Neuron (in vitro differentiated cells): ENCODE measurements around the gene ANKRD60.

Source experiments
- H2AFZ ChIP-seq: one replicate; pipeline ENCODE4 v1.6.1; 2013; ENCODE audit warnings: low read depth, mild to moderate bottlenecking, inconsistent platforms, low read length, moderate library complexity
- H3K27me3 ChIP-seq: one replicate; pipeline ENCODE4 v1.6.1; 2013; ENCODE audit warnings: low read length; ENCODE audit not compliant: insufficient read depth
- H3K36me3 ChIP-seq: one replicate; pipeline ENCODE4 v1.6.1; 2013; ENCODE audit warnings: low read length; ENCODE audit not compliant: insufficient read depth
- H3K4me1 ChIP-seq: one replicate; pipeline ENCODE4 v1.6.1; 2013; ENCODE audit warnings: low read length; ENCODE audit not compliant: insufficient read depth
- H3K4me3 ChIP-seq: 2 replicates; pipeline ENCODE4 v1.5.1; 2013; ENCODE audit warnings: mild to moderate bottlenecking, low read length, moderate library complexity
- H3K9me3 ChIP-seq: one replicate; pipeline ENCODE4 v1.6.1; 2013; ENCODE audit warnings: low read length

Gene ANKRD60

GRCh38 chr20:58239216-58239615, 10.8 kb upstream of the ANKRD60 start:
- H3K36me3 ChIP-seq: no peaks in the 10 kb centered on the region
- no peaks in the 10 kb centered on the region for H3K27me3 ChIP-seq
- H3K9me3 ChIP-seq: no peaks in the 10 kb centered on the region
- H3K4me1 ChIP-seq: peaks cover 12% of the 10 kb centered on the region
- no peak overlapping the region for H3K4me3 ChIP-seq
- H2AFZ ChIP-seq: no peak overlapping the region

GRCh38 chr20:58238490-58238889, 10.0 kb upstream of the ANKRD60 start:
- Histone ChIP-seq H3K27me3 (no peaks in the 10 kb centered on the region), H3K36me3 (no peaks in the 10 kb centered on the region), H3K4me1 (peaks cover 12% of the 10 kb centered on the region), H3K9me3 (no peaks in the 10 kb centered on the region), H2AFZ (no peak overlapping the region), H3K4me3 (no peak overlapping the region)

GRCh38 chr20:58237318-58238132, 9.1 kb upstream of the ANKRD60 start:
- Histone ChIP-seq H3K27me3 (no peaks in the 10 kb centered on the region), H3K36me3 (no peaks in the 10 kb centered on the region), H3K9me3 (no peaks in the 10 kb centered on the region), H3K4me1 (peaks cover 12% of the 10 kb centered on the region), H3K4me3 (no peak overlapping the region), H2AFZ (peak overlapping the region; percentile 89)

GRCh38 chr20:58236612-58237317, 8.3 kb upstream of the ANKRD60 start:
- no peaks in the 10 kb centered on the region for H3K36me3 ChIP-seq
- peak overlapping the region; percentile 89 for H2AFZ ChIP-seq
- no peaks in the 10 kb centered on the region for H3K27me3 ChIP-seq
- peak overlapping the region; percentile 44 for H3K4me3 ChIP-seq
- peaks cover 12% of the 10 kb centered on the region for H3K4me1 ChIP-seq
- no peaks in the 10 kb centered on the region for H3K9me3 ChIP-seq

GRCh38 chr20:58235010-58235409, 6.6 kb upstream of the ANKRD60 start:
- H3K4me1 ChIP-seq: peaks cover 12% of the 10 kb centered on the region
- H3K36me3 ChIP-seq: no peaks in the 10 kb centered on the region
- H3K27me3 ChIP-seq: peaks cover 3% of the 10 kb centered on the region
- H2AFZ ChIP-seq: no peak overlapping the region
- no peak overlapping the region for H3K4me3 ChIP-seq
- H3K9me3 ChIP-seq: no peaks in the 10 kb centered on the region

GRCh38 chr20:58233881-58234528, 5.6 kb upstream of the ANKRD60 start:
- Histone ChIP-seq H3K27me3 (peaks cover 8% of the 10 kb centered on the region), H3K9me3 (no peaks in the 10 kb centered on the region), H2AFZ (no peak overlapping the region), H3K4me3 (no peak overlapping the region), H3K36me3 (no peaks in the 10 kb centered on the region), H3K4me1 (peaks cover 12% of the 10 kb centered on the region)

GRCh38 chr20:58233393-58233792, 4.9 kb upstream of the ANKRD60 start:
- H3K9me3 ChIP-seq: no peaks in the 10 kb centered on the region
- no peak overlapping the region for H3K4me3 ChIP-seq
- no peaks in the 10 kb centered on the region for H3K36me3 ChIP-seq
- H3K4me1 ChIP-seq: peaks cover 15% of the 10 kb centered on the region
- H2AFZ ChIP-seq: no peak overlapping the region
- peaks cover 12% of the 10 kb centered on the region for H3K27me3 ChIP-seq

GRCh38 chr20:58231683-58232082, 3.2 kb upstream of the ANKRD60 start:
- Histone ChIP-seq H3K9me3 (peaks cover 4% of the 10 kb centered on the region), H3K36me3 (no peaks in the 10 kb centered on the region), H2AFZ (no peak overlapping the region), H3K4me3 (no peak overlapping the region), H3K27me3 (peaks cover 28% of the 10 kb centered on the region), H3K4me1 (peaks cover 8% of the 10 kb centered on the region)

GRCh38 chr20:58229198-58229798, 845 bp upstream of the ANKRD60 start:
- H3K4me1 ChIP-seq: peaks cover 3% of the 10 kb centered on the region
- peaks cover 4% of the 10 kb centered on the region for H3K9me3 ChIP-seq
- H3K4me3 ChIP-seq: peak overlapping the region; percentile 8
- H3K36me3 ChIP-seq: no peaks in the 10 kb centered on the region
- H2AFZ ChIP-seq: no peak overlapping the region
- peaks cover 49% of the 10 kb centered on the region for H3K27me3 ChIP-seq

- Histone ChIP-seq H3K9me3 (peaks cover 4% of the 10 kb centered on the region), H3K36me3 (no peaks in the 10 kb centered on the region), H2AFZ (no peak overlapping the region), H3K4me1 (peaks cover 3% of the 10 kb centered on the region), H3K4me3 (peak overlapping the region; percentile 6), H3K27me3 (peaks cover 61% of the 10 kb centered on the region)
These were observed 360 bp downstream of the ANKRD60 start for GRCh38 chr20:58228103-58228483.

- Histone ChIP-seq H3K27me3 (peaks cover 64% of the 10 kb centered on the region), H3K9me3 (peaks cover 4% of the 10 kb centered on the region), H3K4me1 (peaks cover 3% of the 10 kb centered on the region), H3K36me3 (no peaks in the 10 kb centered on the region), H2AFZ (no peak overlapping the region), H3K4me3 (no peak overlapping the region)
These were observed 906 bp downstream of the ANKRD60 start for GRCh38 chr20:58227391-58228102.

GRCh38 chr20:58225452-58226200, 2.8 kb downstream of the ANKRD60 start:
- no peaks in the 10 kb centered on the region for H3K36me3 ChIP-seq
- H3K4me1 ChIP-seq: peaks cover 3% of the 10 kb centered on the region
- no peak overlapping the region for H3K4me3 ChIP-seq
- H3K27me3 ChIP-seq: peaks cover 73% of the 10 kb centered on the region
- no peak overlapping the region for H2AFZ ChIP-seq
- H3K9me3 ChIP-seq: peaks cover 4% of the 10 kb centered on the region
